HepG2 (cell line): ENCODE data around the gene LTBR. TPM values are rescaled to one million over a fixed set of nuclear protein-coding genes. Genes with fewer than 3 reads are reported as not detected.

Source experiments
- FOSL2 ChIP-seq: sonication (generic); formaldehyde crosslinking; IDR thresholded peaks from 2 replicates; pipeline ENCODE4 v1.4.0; 2020; ENCODE audit warnings: missing genetic modification reagents
- MAZ ChIP-seq, 2 experiments: sonication (generic) in 1 of 2; formaldehyde crosslinking in 1 of 2; IDR thresholded peaks; 2 replicates each; pipeline versions ENCODE4 v1.5.0 to v1.6.1; 2012 to 2020; ENCODE audit warnings: low read depth in 2 of 2, mild to moderate bottlenecking in 2 of 2, borderline replicate concordance in 1 of 2, improper control_type of control experiment in 1 of 2, low read length in 1 of 2, missing genetic modification reagents in 1 of 2, moderate library complexity in 1 of 2
- MYPOP ChIP-seq: sonication (generic); formaldehyde crosslinking; IDR thresholded peaks from 2 replicates; pipeline ENCODE4 v1.8.1; 2023; ENCODE audit warnings: mild to moderate bottlenecking, moderate library complexity, missing genetic modification reagents
- RBM39 ChIP-seq: fragments of 200-400 bp; formaldehyde crosslinking; IDR thresholded peaks from one replicate; pipeline ENCODE4 v1.6.1; 2018; ENCODE audit warnings: antibody characterized with exemption, mild to moderate bottlenecking, low read depth, low read length; ENCODE audit not compliant: poor library complexity, severe bottlenecking
- TBL1XR1 ChIP-seq: fragments of 150-350 bp; IDR thresholded peaks from 2 replicates; pipeline ENCODE4 v1.6.1; 2014; ENCODE audit warnings: borderline replicate concordance, low read length; ENCODE audit not compliant: partially characterized antibody
- TFAP4 ChIP-seq: sonication (generic); IDR thresholded peaks from 2 replicates; pipeline ENCODE4 v1.6.1; 2016; ENCODE audit warnings: low read depth, borderline replicate concordance
- ZBTB4 ChIP-seq: sonication (generic); formaldehyde crosslinking; IDR thresholded peaks from 2 replicates; pipeline ENCODE4 v1.4.0; 2020; ENCODE audit warnings: missing genetic modification reagents, mild to moderate bottlenecking, borderline replicate concordance
- ZFP36L1 ChIP-seq: sonication (generic); formaldehyde crosslinking; IDR thresholded peaks from 2 replicates; pipeline ENCODE4 v1.8.0; 2022; ENCODE audit warnings: mild to moderate bottlenecking, missing genetic modification reagents, moderate library complexity
- ZNF142 ChIP-seq: sonication (generic); formaldehyde crosslinking; IDR thresholded peaks from 2 replicates; pipeline ENCODE4 v1.4.0; 2020; ENCODE audit warnings: missing genetic modification reagents
- ZNF431 ChIP-seq: sonication (generic); formaldehyde crosslinking; IDR thresholded peaks from 2 replicates; pipeline ENCODE4 v1.9.0; 2022; ENCODE audit warnings: missing genetic modification reagents, low read depth, mild to moderate bottlenecking, borderline replicate concordance
- ZNF543 ChIP-seq: sonication (generic); formaldehyde crosslinking; IDR thresholded peaks from 2 replicates; pipeline ENCODE4 v1.4.0; 2020; ENCODE audit warnings: mild to moderate bottlenecking, missing genetic modification reagents
- ZNF567 ChIP-seq: sonication (generic); formaldehyde crosslinking; IDR thresholded peaks from 2 replicates; pipeline ENCODE4 v1.8.1; 2023; ENCODE audit warnings: mild to moderate bottlenecking, missing genetic modification reagents, borderline replicate concordance
- ZNF674 ChIP-seq: sonication (generic); formaldehyde crosslinking; IDR thresholded peaks from 2 replicates; pipeline ENCODE4 v1.5.0; 2020; ENCODE audit warnings: low read depth, mild to moderate bottlenecking, missing genetic modification reagents
- polyA plus RNA-seq, 8 experiments: library from polyadenylated mRNA; depleted of rRNA in 3 of 8; stranded (reverse) in 7 of 8; unstranded in 1 of 8; fragments of >200 nt; fragmentation: Illumina TruSeq in 4 of 8; extraction: Trizol in 4 of 8; gene quantifications; 2 replicates each; pipeline versions ENCODE4 v1.2.1 to v1.2.3, GENCODE V29; 2011 to 2016; ENCODE audit warnings: low read depth in 4 of 8, missing spikeins in 1 of 8, mixed read lengths in 1 of 8; ENCODE audit not compliant: insufficient read depth in 1 of 8
- total RNA-seq, 5 experiments: library from RNA; depleted of rRNA; stranded (reverse); fragments of >200 nt; fragmentation: Illumina TruSeq; extraction: Trizol; gene quantifications; 2 replicates each; pipeline ENCODE4 v1.2.3, GENCODE V29; 2016; ENCODE audit warnings: low read depth in 1 of 5
- TF ChIP-seq, protein P1 (sequence below): sonication (generic); formaldehyde crosslinking; IDR thresholded peaks from 2 replicates; pipeline ENCODE4 v1.4.0; 2020; ENCODE audit warnings: missing genetic modification reagents

Gene LTBR
- total and polyA plus RNA-seq, 2 of the 13 experiments (the other 11 are each of a cell fraction or from before 2014, with no cell fraction given), result 31.4 to 34.8 TPM

- TF ChIP-seq ZNF142 (CRISPR knock-in tag) (no peak), ZBTB4 (0 out of 2 replicates have a peak, but pooled peaks have one; percentile 31), TBL1XR1 (no peak), ZNF567 (CRISPR knock-in tag) (no peak), ZNF431 (0 out of 2 replicates have a peak, but pooled peaks have one; percentile 6), ZNF674 (no peak), FOSL2 (CRISPR knock-in tag) (0 out of 2 replicates have a peak, but pooled peaks have one; percentile 4), ZNF543 (CRISPR knock-in tag) (no peak), TFAP4 (peak; percentile 41; the same call in 1 of the 2 replicates), MAZ (IDR thresholded peaks at IDR 0.05; ENCODE audit: borderline replicate concordance, low read depth, low read length) (no peak), MAZ (CRISPR knock-in tag; IDR thresholded peaks at IDR 0.05; ENCODE audit: low read depth) (no peak), RBM39 (no peak), ZFP36L1 (0 out of 2 replicates have a peak, but pooled peaks have one; percentile 43), MYPOP (CRISPR knock-in tag) (0 out of 2 replicates have a peak, but pooled peaks have one; percentile 42)
- TF ChIP-seq, protein P1, sequence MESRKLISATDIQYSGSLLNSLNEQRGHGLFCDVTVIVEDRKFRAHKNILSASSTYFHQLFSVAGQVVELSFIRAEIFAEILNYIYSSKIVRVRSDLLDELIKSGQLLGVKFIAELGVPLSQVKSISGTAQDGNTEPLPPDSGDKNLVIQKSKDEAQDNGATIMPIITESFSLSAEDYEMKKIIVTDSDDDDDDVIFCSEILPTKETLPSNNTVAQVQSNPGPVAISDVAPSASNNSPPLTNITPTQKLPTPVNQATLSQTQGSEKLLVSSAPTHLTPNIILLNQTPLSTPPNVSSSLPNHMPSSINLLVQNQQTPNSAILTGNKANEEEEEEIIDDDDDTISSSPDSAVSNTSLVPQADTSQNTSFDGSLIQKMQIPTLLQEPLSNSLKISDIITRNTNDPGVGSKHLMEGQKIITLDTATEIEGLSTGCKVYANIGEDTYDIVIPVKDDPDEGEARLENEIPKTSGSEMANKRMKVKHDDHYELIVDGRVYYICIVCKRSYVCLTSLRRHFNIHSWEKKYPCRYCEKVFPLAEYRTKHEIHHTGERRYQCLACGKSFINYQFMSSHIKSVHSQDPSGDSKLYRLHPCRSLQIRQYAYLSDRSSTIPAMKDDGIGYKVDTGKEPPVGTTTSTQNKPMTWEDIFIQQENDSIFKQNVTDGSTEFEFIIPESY (CRISPR knock-in tag), result peak; percentile 67; the same call in 1 of the 2 replicates
Observed at GRCh38 chr12:6334940-6335450, 49.0 kb upstream of the LTBR start (continued).
